GM19328 (cell line): ENCODE data around the gene PTBP2.
"Not testable (repeated sequence)": the region's sequence is repeated elsewhere in the genome, so short reads cannot be mapped to it uniquely, and the experiment has no call there.

Experiments used
- ATAC-seq: cut with Tn5 transposase; IDR thresholded peaks from one replicate; pipeline ENCODE4 v1.9.1; 2021; ENCODE audit warnings: mild to moderate bottlenecking, moderate library complexity; ENCODE audit not compliant: unreplicated experiment

PTBP2 gene

GRCh38 chr1:96730574-96731298 lies 9.2 kb downstream of the PTBP2 start:
- no peak for ATAC-seq

DNA sequence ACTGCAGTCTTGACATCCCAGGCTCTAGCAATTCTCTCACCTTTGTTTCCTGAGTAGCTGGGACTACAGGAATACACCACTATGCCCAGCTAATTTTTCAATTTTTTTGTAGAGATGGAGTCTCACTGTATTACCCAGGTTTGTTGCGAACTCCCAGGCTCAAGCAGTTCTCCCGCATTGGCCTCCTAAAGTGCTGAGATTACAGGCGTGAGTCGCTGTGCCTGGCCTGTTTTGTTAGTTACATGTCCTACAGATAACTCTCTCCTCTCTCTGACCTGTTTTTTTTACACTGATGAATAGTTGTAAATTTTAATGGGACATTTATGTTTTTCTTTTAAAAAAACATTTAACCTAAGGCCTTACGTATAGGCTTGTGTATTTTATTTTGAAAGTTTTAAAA lies 19.8 kb downstream of the PTBP2 start:
- no peak for ATAC-seq

DNA sequence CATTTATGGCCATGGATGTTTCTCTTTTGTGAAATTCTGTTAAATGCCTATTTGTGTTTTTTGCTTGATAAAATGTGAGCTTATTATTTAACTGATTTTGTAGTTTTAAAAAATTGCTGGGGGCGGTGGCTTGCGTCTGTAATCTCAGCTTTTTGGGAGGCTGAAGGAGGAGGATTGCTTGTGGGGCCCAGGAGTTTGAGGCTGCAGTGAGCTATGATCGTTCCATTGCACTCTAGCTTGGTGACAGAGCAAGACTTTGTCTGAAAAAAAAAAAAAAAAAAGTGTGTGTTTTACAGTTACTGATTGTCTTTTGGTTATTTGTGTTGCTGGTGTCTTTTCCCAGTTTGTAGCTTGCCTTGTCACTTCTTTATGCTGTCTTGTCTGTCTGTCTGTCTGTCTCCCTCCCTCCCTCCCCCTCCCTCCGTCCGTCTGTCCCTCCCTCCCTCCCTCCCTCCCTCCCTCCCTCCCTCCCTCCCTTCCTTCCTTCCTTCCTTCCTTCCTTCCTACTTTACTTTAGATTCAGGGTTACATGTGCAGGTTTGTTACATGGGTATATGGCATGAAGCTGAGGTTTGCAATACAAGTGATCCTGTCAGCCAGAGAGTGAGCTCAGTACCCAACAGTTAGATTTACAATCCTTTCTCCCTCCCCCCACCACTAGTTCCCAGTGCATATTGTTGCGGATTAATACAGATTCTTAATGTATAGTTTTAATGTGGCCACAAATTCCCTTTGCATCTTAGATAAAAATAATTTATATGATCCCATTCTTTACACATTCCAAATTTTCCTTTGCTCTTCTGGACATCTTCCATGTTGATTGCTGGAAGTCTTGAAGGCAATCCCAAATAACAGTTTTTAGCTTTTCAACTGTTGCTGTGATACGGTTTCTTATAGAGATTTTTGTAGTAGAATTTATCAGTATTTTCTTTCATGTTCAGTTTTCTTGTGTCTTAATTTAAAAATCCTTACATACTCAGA lies 25.1 kb downstream of the PTBP2 start:
- ATAC-seq: no peak

GRCh38 chr1:96747565-96747964 lies 26.0 kb downstream of the PTBP2 start:
- ATAC-seq: no peak

DNA sequence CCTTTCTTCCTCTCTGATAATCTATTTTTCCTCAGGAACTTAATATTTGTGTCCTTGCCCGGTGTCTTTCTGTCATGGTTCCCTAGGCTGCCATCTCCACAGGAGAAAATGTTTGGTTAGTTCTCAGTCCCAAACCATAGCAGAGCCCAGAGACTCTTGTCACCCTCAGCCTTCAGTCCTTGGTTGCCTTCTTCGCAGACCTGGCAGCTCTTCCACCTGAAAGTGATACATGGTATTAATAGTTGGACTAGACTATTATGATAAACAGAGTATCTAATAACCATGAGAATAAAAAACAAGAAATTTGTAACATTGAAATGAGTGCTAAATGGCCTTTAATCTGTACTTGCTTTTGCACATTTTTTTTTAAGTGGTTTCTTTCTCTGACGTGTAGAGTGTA lies 26.5 kb downstream of the PTBP2 start:
- ATAC-seq: no peak

- no peak for ATAC-seq
Observed at GRCh38 chr1:96749618-96750017, 28.0 kb downstream of the PTBP2 start.

- ATAC-seq: no peak
Observed at GRCh38 chr1:96752394-96752793, 30.8 kb downstream of the PTBP2 start.

- ATAC-seq: no peak
Observed at GRCh38 chr1:96756789-96757188, 35.2 kb downstream of the PTBP2 start.

DNA sequence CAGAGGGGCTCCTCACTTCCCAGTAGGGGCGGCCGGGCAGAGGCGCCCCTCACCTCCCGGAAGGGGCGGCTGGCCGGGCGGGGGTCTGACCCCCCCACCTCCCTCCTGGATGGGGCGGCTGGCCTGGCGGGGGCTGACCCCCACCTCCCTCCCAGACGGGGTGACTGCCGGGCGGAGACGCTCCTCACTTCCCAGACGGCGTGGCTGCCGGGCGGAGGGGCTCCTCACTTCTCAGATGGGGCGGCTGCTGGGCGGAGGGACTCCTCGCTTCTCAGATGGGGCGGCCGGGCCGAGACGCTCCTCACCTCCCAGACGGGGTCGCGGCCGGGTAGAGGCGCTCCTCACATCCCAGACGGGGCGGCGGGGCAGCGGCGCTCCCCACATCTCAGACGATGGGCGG lies 41.0 kb downstream of the PTBP2 start:
- ATAC-seq: not testable (repeated sequence)

DNA sequence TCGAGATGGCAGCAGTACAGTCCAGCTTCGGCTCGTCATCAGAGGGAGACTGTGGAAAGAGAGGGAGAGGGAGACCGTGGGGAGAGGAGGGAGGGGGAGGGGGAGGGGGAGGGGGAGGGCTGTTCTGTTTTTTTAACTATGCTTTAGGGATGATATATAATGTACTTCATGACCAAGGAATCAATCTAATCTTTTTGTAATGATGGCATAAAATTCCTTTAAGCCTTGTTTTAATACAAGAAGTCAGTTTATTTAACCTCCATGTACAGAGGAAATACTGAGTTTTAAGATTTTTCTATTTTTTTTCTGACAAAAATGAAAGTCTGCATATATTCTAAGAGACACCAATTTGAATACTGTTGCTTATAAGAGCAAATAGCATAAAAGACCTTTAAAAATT lies 41.9 kb downstream of the PTBP2 start:
- no peak for ATAC-seq

GRCh38 chr1:96764469-96764868 lies 42.9 kb downstream of the PTBP2 start:
- no peak for ATAC-seq

DNA sequence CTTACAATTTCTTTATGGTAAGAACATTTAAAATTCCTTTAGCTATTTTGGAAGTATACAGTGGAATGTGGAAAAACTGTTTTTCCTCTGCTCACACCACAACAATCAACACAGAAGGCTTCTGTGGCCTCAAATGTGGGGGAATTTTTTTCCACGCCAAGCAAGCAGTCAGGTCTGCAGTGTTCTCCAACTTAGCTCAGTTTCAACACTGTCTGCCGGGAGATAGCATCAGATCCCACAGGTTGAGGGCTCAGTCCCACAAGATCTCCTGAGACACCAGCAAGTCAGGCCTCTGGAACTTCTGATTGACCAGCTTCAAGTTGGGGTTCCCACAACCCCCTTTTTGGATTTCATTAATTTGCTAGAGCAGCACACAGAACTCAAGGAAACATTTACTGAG lies 50.3 kb downstream of the PTBP2 start:
- no peak for ATAC-seq

DNA sequence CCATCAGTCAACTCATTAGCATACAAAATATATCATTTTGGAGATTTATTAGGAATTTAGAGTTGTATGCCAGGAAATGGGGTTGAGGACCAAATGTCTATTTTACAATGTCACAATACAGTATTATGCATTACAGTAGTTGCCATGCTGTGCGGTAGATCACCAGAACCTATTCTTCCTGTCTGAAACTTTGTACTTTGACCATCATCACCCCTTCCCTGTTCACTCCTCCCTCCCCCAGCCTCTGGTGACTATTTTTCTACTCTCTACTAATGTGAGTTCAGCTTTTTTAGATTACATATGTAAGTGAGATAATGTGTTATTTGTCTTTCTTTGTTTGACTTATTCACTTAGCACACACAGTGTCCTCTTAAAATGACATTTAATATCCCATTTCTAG lies 50.8 kb downstream of the PTBP2 start:
- no peak for ATAC-seq

- no peak for ATAC-seq
Observed at GRCh38 chr1:96772972-96773371, 51.4 kb downstream of the PTBP2 start.

DNA sequence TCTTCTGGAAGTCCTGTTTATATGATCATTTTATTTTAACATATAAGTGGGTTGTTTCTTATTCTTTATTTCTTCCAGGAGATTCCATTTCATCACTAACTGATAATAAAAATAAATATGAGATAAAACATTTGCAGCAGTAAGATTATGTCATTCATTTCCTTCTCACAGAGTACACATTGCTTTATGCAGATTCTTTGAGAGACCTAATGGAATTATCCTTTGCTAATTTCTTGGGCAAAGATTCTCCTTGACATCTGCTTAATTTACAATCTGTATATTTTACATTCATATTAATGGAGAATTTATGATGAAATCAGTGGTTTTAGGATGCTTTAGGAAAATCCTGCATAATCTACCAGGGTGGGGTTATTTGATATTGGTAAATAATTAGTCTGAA lies 60.6 kb downstream of the PTBP2 start:
- no peak for ATAC-seq

- no peak for ATAC-seq
Observed at GRCh38 chr1:96782856-96783255, 61.3 kb downstream of the PTBP2 start.

DNA sequence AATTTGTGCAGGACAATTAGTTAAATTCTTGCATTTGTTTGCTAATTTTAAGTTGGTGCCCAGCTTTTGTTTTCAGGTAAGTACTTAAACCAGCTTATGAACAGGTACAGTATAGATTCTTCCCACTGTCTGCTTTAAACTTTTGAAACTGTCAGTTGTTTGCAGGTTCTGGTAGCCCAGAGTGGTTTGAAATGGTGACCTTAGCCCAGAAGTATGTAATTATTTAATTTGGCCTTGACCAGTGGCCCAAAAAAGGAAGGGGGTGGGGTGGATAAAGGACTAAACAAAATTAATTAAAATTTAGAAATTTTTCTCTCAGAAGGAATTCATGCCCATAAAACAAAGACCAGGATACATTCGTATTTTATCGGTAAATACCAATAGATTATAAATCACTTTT lies 69.0 kb downstream of the PTBP2 start:
- ATAC-seq: no peak

GRCh38 chr1:96792220-96792619 lies 70.6 kb downstream of the PTBP2 start:
- no peak for ATAC-seq

DNA sequence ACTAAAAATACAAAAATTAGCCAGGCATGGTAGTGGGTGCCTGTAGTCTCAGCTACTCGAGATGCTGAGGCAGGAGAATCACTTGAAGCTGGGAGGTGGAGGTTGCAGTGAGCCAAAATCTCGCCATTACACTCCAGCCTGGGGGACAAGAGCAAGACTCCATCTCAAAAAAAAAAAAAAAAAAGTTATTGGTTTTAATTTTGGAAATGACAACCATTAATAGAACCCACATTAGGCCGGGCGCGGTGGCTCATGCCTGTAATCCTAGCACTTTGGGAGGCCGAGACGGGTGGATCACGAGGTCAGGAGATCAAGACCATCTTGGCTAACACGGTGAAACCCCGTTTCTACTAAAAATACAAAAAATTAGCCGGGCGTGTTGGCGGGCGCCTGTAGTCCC lies 80.1 kb downstream of the PTBP2 start:
- ATAC-seq: not testable (repeated sequence)

GRCh38 chr1:96804648-96805047 lies 83.1 kb downstream of the PTBP2 start:
- no peak for ATAC-seq

GRCh38 chr1:96808191-96808590 lies 86.6 kb downstream of the PTBP2 start:
- no peak for ATAC-seq

DNA sequence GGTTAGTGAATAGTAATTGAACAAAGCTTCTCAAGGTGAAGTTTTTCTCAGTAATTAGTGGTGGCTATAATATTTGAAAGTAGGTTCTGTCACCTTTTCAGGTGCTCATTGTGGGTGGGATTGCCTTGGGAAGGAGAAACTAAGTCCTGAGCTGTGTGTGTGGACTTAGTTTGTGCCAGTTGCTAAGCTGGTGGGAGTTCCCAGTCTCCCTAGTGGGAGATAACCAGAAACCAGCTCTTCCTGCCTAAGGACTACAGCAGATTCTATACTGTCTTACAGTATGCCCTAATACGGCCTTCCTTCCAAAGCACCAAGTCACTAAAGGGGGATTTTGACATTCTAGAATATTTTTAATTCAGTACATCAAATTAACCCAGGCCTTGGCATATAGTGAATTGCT lies 94.3 kb downstream of the PTBP2 start:
- ATAC-seq: no peak
